GM21360 (cell line): ENCODE results near the gene PCNP.
"Not testable (repeated sequence)": the region's sequence is repeated elsewhere in the genome, so short reads cannot be mapped to it uniquely, and the experiment has no call there.

Source experiments
- ATAC-seq: cut with Tn5 transposase; IDR thresholded peaks from one replicate; pipeline ENCODE4 v1.9.1; 2021; ENCODE audit warnings: mild to moderate bottlenecking, moderate library complexity; ENCODE audit not compliant: unreplicated experiment

Gene PCNP

GRCh38 chr3:101573449-101574387, at the start of gene PCNP:
TSS of gene PCNP (plus strand) at chr3:101574180. CDS start at chr3:101574216, 36 bp downstream.
- peak; percentile 80 for ATAC-seq

- no peak for ATAC-seq
Observed at GRCh38 chr3:101527441-101527840, 46.5 kb upstream of the PCNP start.

- no peak for ATAC-seq
Observed at GRCh38 chr3:101527906-101528305, 46.1 kb upstream of the PCNP start.

GRCh38 chr3:101529816-101530685, 43.9 kb upstream of the PCNP start:
- ATAC-seq = no peak

- no peak for ATAC-seq
Observed at GRCh38 chr3:101530686-101531047, 43.3 kb upstream of the PCNP start.

GRCh38 chr3:101531473-101532086, 42.4 kb upstream of the PCNP start:
- no peak for ATAC-seq

- no peak for ATAC-seq
Observed at GRCh38 chr3:101532783-101533602, 41.0 kb upstream of the PCNP start.

- ATAC-seq = no peak
Observed at GRCh38 chr3:101533603-101533968, 40.4 kb upstream of the PCNP start.

- no peak for ATAC-seq
Observed at GRCh38 chr3:101535221-101535620, 38.8 kb upstream of the PCNP start.

- no peak for ATAC-seq
Observed at GRCh38 chr3:101536266-101536665, 37.7 kb upstream of the PCNP start.

GRCh38 chr3:101536955-101537354, 37.0 kb upstream of the PCNP start:
- not testable (repeated sequence) for ATAC-seq

- ATAC-seq = no peak
Observed at GRCh38 chr3:101542957-101543356, 31.0 kb upstream of the PCNP start.

- no peak for ATAC-seq
Observed at GRCh38 chr3:101544161-101544850, 29.7 kb upstream of the PCNP start.

- ATAC-seq = no peak
Observed at GRCh38 chr3:101548527-101549105, 25.4 kb upstream of the PCNP start.

GRCh38 chr3:101549473-101549872, 24.5 kb upstream of the PCNP start:
- no peak for ATAC-seq

GRCh38 chr3:101551359-101552081, 22.5 kb upstream of the PCNP start:
- not testable (repeated sequence) for ATAC-seq

GRCh38 chr3:101553381-101553780, 20.6 kb upstream of the PCNP start:
- ATAC-seq = not testable (repeated sequence)

GRCh38 chr3:101556064-101556463, 17.9 kb upstream of the PCNP start:
- no peak for ATAC-seq
